Testis (tissue), 3 donors: ENCODE measurements around the gene ASPHD1. TPM values are rescaled to one million over a fixed set of nuclear protein-coding genes. Genes with fewer than 3 reads are reported as not detected.

ENCODE experiments used
- DNase-seq: peaks from one replicate; pipeline ENCODE4 v3.0.0-alpha.2; 2019
- H3K27ac ChIP-seq, 2 donors: fragments of 200-600 bp; sonication (generic); one replicate each; pipeline ENCODE4 v1.5.1; 2019
- H3K27me3 ChIP-seq: fragments of 200-600 bp; sonication (generic); one replicate; pipeline ENCODE4 v1.5.1; 2019
- H3K36me3 ChIP-seq: fragments of 200-600 bp; sonication (generic); one replicate; pipeline ENCODE4 v1.5.1; 2017; ENCODE audit warnings: low read depth; ENCODE audit errors: missing control alignments
- H3K4me1 ChIP-seq: fragments of 200-600 bp; sonication (generic); one replicate; pipeline ENCODE4 v1.5.1; 2019
- H3K4me3 ChIP-seq, 2 donors: fragments of 200-600 bp; sonication (generic); one replicate each; pipeline ENCODE4 v1.5.1; 2017 to 2019
- H3K9me3 ChIP-seq: fragments of 200-600 bp; sonication (generic); one replicate; pipeline ENCODE4 v1.5.1; 2017
- CTCF ChIP-seq, 3 experiments: fragments of 450-650 bp in 2 of 3; fragments of 200-600 bp in 1 of 3; sonication (generic) in 1 of 3; IDR thresholded peaks; one replicate each; pipeline ENCODE4 v1.5.1; 2016 to 2019; ENCODE audit warnings: antibody characterized with exemption in 3 of 3, mild to moderate bottlenecking in 2 of 3, moderate library complexity in 1 of 3
- POLR2A ChIP-seq: fragments of 450-650 bp; IDR thresholded peaks from one replicate; pipeline ENCODE4 v1.6.1; 2017; ENCODE audit warnings: antibody characterized with exemption, mild to moderate bottlenecking, moderate library complexity
- WGBS, 2 donors: methylation state at CpG; one replicate each; pipeline ENCODE4 v1.1.5; 2018; 5-methylcytosine and 5-hydroxymethylcytosine counted together
- intact Hi-C: fragments of 100-400 bp; cut with DNase I; formaldehyde crosslinking; loops from one replicate; pipeline ENCODE4 v1.15.1; 2023; ENCODE audit warnings: low total_unique reads
- polyA plus RNA-seq: library from polyadenylated mRNA; stranded (reverse); fragments of 350-450 nt; fragmentation: Illumina TruSeq; extraction: RNeasy Lipid Tissue Mini Kit (QIAGEN cat#74804); gene quantifications from one replicate; pipeline ENCODE4 v1.2.3, GENCODE V29; 2014; ENCODE audit warnings: low read depth, low replicate concordance; ENCODE audit not compliant: insufficient read depth
- total RNA-seq, 2 donors: library from RNA; depleted of rRNA; stranded (reverse); fragments of >200 nt; gene quantifications; one replicate each; pipeline ENCODE4 v1.2.3, GENCODE V29; 2016

ASPHD1 gene
- total and polyA plus RNA-seq, 3 donors from 2014 or later: 6.2 to 13.7 (median 11.1) TPM

- WGBS, 2 donors: 82% methylated on average over 4 of the region's 4 CpGs
- no peak for TF ChIP-seq POLR2A
- no peak for TF ChIP-seq CTCF (IDR thresholded peaks at IDR 0.05)
- Histone ChIP-seq H3K27ac (no peak overlapping the region), H3K9me3 (no peaks in the 10 kb centered on the region), H3K27me3 (no peaks in the 10 kb centered on the region), H3K4me3 (no peak overlapping the region), H3K4me1 (no peaks in the 10 kb centered on the region), H3K36me3 (no peaks in the 10 kb centered on the region)
- no peak for DNase-seq
- intact Hi-C loops: no loop called here
Observed at GRCh38 chr16:29903590-29903989, 3.3 kb downstream of the ASPHD1 start.

GRCh38 chr16:29904947-29905346 is 4.7 kb downstream of the ASPHD1 start:
- no peaks in the 10 kb centered on the region for H3K4me1 ChIP-seq
- no peaks in the 10 kb centered on the region for H3K9me3 ChIP-seq
- no peaks in the 10 kb centered on the region for H3K27me3 ChIP-seq
- 81 to 90% methylated on average over 7 of the region's 7 CpGs for WGBS, 2 donors
- DNase-seq: no peak
- H3K36me3 ChIP-seq: no peaks in the 10 kb centered on the region
- H3K4me3 ChIP-seq: no peak overlapping the region
- no peak overlapping the region for H3K27ac ChIP-seq
- TF ChIP-seq POLR2A (no peak), CTCF (IDR thresholded peaks at IDR 0.05) (no peak)
- intact Hi-C loops: no loop called here

- Histone ChIP-seq H3K27me3 (no peaks in the 10 kb centered on the region), H3K36me3 (no peaks in the 10 kb centered on the region), H3K4me3 (no peak overlapping the region), H3K9me3 (no peaks in the 10 kb centered on the region), H3K4me1 (no peaks in the 10 kb centered on the region), H3K27ac (no peak overlapping the region)
- no peak for DNase-seq
- intact Hi-C loops: no loop called here
- TF ChIP-seq POLR2A (no peak), CTCF (IDR thresholded peaks at IDR 0.05) (no peak)
- WGBS, 2 donors: 87 to 88% methylated on average over 13 of the region's 13 CpGs
Observed at GRCh38 chr16:29905668-29906067, 5.4 kb downstream of the ASPHD1 start.

GRCh38 chr16:29906520-29907244 is 6.4 kb downstream of the ASPHD1 start:
- intact Hi-C loops: no loop called here
- H3K9me3 ChIP-seq: no peaks in the 10 kb centered on the region
- H3K27ac ChIP-seq: no peak overlapping the region
- H3K27me3 ChIP-seq: no peaks in the 10 kb centered on the region
- H3K36me3 ChIP-seq: no peaks in the 10 kb centered on the region
- no peak for DNase-seq
- no peak overlapping the region for H3K4me3 ChIP-seq
- 81 to 82% methylated on average over 21 to 23 of the region's 23 CpGs for WGBS, 2 donors
- H3K4me1 ChIP-seq: no peaks in the 10 kb centered on the region
- no peak for TF ChIP-seq POLR2A
- TF ChIP-seq CTCF (IDR thresholded peaks at IDR 0.05): no peak

- Histone ChIP-seq H3K9me3 (no peaks in the 10 kb centered on the region), H3K36me3 (no peaks in the 10 kb centered on the region), H3K4me3 (no peak overlapping the region), H3K27me3 (no peaks in the 10 kb centered on the region), H3K4me1 (no peaks in the 10 kb centered on the region), H3K27ac (no peak overlapping the region)
- no peak for DNase-seq
- intact Hi-C loops: no loop called here
- WGBS, 2 donors: 74 to 79% methylated on average over 2 of the region's 2 CpGs
- TF ChIP-seq POLR2A (no peak), CTCF (IDR thresholded peaks at IDR 0.05) (no peak)
Observed at GRCh38 chr16:29907973-29908372, 7.7 kb downstream of the ASPHD1 start.
